ENCODE results near the gene E2F7.

DNA sequence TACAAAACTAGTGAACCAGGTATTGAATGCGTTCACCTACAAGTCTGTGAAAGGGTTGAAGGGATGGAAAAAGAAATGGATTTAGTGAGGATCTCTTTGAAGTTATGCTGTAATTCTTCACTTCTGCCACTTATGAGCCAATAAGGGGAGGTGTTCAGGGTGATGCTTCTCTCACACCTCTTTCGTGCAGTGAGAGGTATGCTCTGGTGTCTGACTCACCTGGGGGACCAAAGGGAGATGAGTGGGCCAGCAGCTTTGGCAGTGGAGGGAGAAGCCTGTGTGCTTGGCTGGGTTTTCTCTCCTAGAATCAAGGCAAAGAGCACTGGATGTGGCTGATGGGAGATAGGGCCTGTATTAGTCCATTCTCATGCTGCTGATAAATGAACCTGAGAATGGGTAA is 45.4 kb downstream of the E2F7 start:
- TF ChIP-seq POLR2A (IDR thresholded peaks at IDR 0.05; ENCODE audit: borderline replicate concordance, extremely low read depth, insufficient read depth, insufficient read length), result no peak
- TF ChIP-seq, protein P1, sequence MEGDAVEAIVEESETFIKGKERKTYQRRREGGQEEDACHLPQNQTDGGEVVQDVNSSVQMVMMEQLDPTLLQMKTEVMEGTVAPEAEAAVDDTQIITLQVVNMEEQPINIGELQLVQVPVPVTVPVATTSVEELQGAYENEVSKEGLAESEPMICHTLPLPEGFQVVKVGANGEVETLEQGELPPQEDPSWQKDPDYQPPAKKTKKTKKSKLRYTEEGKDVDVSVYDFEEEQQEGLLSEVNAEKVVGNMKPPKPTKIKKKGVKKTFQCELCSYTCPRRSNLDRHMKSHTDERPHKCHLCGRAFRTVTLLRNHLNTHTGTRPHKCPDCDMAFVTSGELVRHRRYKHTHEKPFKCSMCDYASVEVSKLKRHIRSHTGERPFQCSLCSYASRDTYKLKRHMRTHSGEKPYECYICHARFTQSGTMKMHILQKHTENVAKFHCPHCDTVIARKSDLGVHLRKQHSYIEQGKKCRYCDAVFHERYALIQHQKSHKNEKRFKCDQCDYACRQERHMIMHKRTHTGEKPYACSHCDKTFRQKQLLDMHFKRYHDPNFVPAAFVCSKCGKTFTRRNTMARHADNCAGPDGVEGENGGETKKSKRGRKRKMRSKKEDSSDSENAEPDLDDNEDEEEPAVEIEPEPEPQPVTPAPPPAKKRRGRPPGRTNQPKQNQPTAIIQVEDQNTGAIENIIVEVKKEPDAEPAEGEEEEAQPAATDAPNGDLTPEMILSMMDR (IDR thresholded peaks at IDR 0.05 in 2 of 3, conservative IDR thresholded peaks at IDR 0.05 in 1 of 3; ENCODE audit: borderline replicate concordance in 1 of 3, insufficient read depth in 1 of 3, low read depth in 2 of 3, low read length in 2 of 3), result no peak
- no peak for TF ChIP-seq RAD21 (IDR thresholded peaks at IDR 0.05; ENCODE audit: low read depth)
- no peak for TF ChIP-seq POLR2AphosphoS5 (IDR thresholded peaks at IDR 0.05; ENCODE audit: low read depth, low read length)
- TF ChIP-seq CBX3 (IDR thresholded peaks at IDR 0.05; ENCODE audit: low read depth), result no peak
